DND-41 (cell line): ENCODE data around the gene PRCP.

Experiments
- ATAC-seq: fragments of 200-7000 bp; cut with Tn5 transposase; 3 replicates; pipeline ENCODE4 v1.9.1; 2021; ENCODE audit warnings: low read depth; ENCODE audit not compliant: insufficient read depth
- DNase-seq: peaks from one replicate; pipeline ENCODE4 v3.0.0-alpha.2; 2020
- H2AFZ ChIP-seq: 2 replicates; pipeline ENCODE4 v1.6.0; 2012; ENCODE audit warnings: low read depth, low read length
- H3K27ac ChIP-seq: 2 replicates; pipeline ENCODE4 v1.5.1; 2012; ENCODE audit warnings: low read length, inconsistent platforms
- H3K27me3 ChIP-seq: fragments of 200-600 bp; sonication (generic); 2 replicates; pipeline ENCODE4 v1.6.0; 2012; ENCODE audit warnings: low read length, mild to moderate bottlenecking, inconsistent platforms; ENCODE audit not compliant: insufficient read depth, poor library complexity
- H3K36me3 ChIP-seq: 2 replicates; pipeline ENCODE4 v1.5.1; 2012; ENCODE audit warnings: low read length, inconsistent platforms; ENCODE audit not compliant: insufficient read depth
- H3K4me1 ChIP-seq: 2 replicates; pipeline ENCODE4 v1.5.1; 2012; ENCODE audit warnings: mild to moderate bottlenecking, low read length; ENCODE audit not compliant: insufficient read depth
- H3K4me2 ChIP-seq: 2 replicates; pipeline ENCODE4 v1.6.0; 2012; ENCODE audit warnings: mild to moderate bottlenecking, moderate library complexity, low read length, inconsistent platforms; ENCODE audit not compliant: insufficient read depth
- H3K4me3 ChIP-seq, 2 experiments: fragments of 200-600 bp in 1 of 2; shearing (Covaris generic) in 1 of 2; 2 replicates each; pipeline ENCODE4 v1.5.1; 2012 to 2016; ENCODE audit warnings: inconsistent platforms in 2 of 2, low read length in 2 of 2, mild to moderate bottlenecking in 2 of 2, low read depth in 1 of 2, moderate library complexity in 1 of 2
- H3K79me2 ChIP-seq: 2 replicates; pipeline ENCODE4 v1.6.0; 2012; ENCODE audit warnings: low read length, inconsistent platforms; ENCODE audit not compliant: insufficient read depth
- H3K9ac ChIP-seq: 2 replicates; pipeline ENCODE4 v1.6.0; 2012; ENCODE audit warnings: low read depth, mild to moderate bottlenecking, inconsistent platforms, low read length, moderate library complexity
- H3K9me3 ChIP-seq: 2 replicates; pipeline ENCODE4 v1.5.1; 2012; ENCODE audit warnings: low read length, moderate library complexity, mild to moderate bottlenecking, inconsistent platforms; ENCODE audit not compliant: insufficient read depth, severe bottlenecking
- H4K20me1 ChIP-seq: 2 replicates; pipeline ENCODE4 v1.6.0; 2012; ENCODE audit warnings: low read length; ENCODE audit not compliant: insufficient read depth
- EZH2 ChIP-seq: IDR thresholded peaks from 3 replicates; pipeline ENCODE4 v1.6.1; 2012; ENCODE audit warnings: borderline replicate concordance, low read depth, mild to moderate bottlenecking, moderate library complexity, low read length, inconsistent platforms; ENCODE audit not compliant: severe bottlenecking
- TF ChIP-seq, protein P1 (sequence below): IDR thresholded peaks from 2 replicates; pipeline ENCODE4 v1.5.1; 2012; ENCODE audit warnings: borderline replicate concordance, low read length, moderate library complexity, mild to moderate bottlenecking; ENCODE audit not compliant: poor library complexity, severe bottlenecking; ENCODE audit errors: extremely low read depth

Gene PRCP

DNA sequence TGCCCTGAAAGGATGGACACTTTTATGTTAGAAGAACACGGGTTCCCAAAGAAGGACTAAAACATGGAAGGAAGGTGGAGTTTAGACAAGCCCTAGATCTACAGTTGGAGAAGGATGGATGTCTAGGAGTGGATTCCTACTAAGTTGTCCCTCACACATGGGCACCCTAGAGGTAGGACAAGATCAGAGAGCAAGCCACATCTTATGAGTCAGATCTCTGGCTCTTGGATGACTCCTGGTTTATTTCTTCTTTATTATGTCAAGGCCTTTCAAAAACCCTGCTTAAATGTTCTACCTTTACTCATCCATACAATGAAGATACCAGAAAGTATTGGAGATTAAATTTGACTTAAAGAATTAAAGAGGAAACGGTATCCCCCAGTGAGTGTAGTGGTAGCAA is 34.4 kb downstream of the PRCP start:
- no peak for DNase-seq
- Histone ChIP-seq H2AFZ (no peak overlapping the region), H3K36me3 (no peaks in the 10 kb centered on the region), H3K4me3 (no peak overlapping the region), H3K4me1 (no peaks in the 10 kb centered on the region), H3K9ac (no peak overlapping the region), H3K9me3 (no peaks in the 10 kb centered on the region), H3K79me2 (no peaks in the 10 kb centered on the region), H3K27me3 (peaks cover 4% of the 10 kb centered on the region), H3K4me2 (no peak overlapping the region), H4K20me1 (no peaks in the 10 kb centered on the region), H3K27ac (no peak overlapping the region)
- no peak for ATAC-seq
- TF ChIP-seq EZH2, result no peak
- TF ChIP-seq, protein P1, sequence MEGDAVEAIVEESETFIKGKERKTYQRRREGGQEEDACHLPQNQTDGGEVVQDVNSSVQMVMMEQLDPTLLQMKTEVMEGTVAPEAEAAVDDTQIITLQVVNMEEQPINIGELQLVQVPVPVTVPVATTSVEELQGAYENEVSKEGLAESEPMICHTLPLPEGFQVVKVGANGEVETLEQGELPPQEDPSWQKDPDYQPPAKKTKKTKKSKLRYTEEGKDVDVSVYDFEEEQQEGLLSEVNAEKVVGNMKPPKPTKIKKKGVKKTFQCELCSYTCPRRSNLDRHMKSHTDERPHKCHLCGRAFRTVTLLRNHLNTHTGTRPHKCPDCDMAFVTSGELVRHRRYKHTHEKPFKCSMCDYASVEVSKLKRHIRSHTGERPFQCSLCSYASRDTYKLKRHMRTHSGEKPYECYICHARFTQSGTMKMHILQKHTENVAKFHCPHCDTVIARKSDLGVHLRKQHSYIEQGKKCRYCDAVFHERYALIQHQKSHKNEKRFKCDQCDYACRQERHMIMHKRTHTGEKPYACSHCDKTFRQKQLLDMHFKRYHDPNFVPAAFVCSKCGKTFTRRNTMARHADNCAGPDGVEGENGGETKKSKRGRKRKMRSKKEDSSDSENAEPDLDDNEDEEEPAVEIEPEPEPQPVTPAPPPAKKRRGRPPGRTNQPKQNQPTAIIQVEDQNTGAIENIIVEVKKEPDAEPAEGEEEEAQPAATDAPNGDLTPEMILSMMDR, result no peak

DNA sequence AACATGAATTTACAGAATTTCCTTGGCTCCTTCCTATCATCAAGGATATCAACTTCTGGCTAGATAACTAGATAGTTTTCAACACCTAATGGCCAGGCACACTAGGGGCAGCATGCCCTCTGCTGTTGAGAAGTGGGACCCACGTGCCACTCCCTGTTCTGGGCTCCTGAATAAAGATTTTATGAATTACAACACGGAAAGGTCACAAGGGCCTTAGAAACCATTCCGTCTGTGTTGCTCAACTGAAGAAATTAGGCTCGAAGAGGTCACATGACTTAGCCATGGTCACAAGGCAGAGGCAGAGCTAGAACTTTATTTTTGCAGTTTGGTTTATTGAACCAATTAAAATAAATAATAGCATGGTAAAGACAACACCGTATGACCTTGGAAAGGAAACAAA is 36.0 kb downstream of the PRCP start:
- Histone ChIP-seq H2AFZ (no peak overlapping the region), H3K27ac (no peak overlapping the region)

DNA sequence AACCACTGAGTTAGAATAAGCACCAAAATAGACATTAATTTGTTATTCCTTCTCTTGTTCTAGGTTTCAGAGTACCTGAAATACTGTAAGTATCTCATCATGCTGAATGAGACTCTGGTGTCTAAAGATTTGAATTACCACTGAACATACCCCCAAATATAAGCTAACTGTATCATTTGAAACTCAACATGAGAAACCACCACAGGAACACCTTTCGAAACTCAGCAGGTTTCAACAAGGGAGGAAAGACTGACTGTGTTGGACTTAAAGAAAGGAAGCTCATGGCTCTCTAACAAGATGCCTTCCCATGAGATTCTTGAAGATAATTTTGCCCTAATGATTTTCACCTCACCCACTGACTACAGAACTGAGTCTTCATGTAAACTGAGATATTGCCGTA is 37.0 kb downstream of the PRCP start:
- H3K79me2 ChIP-seq, result no peaks in the 10 kb centered on the region
- H3K27ac ChIP-seq, result no peak overlapping the region
- no peak overlapping the region for H3K4me3 ChIP-seq
- H2AFZ ChIP-seq, result no peak overlapping the region
- ATAC-seq (no peak), DNase-seq (no peak)
- H3K9ac ChIP-seq, result no peak overlapping the region
- H3K4me1 ChIP-seq, result no peaks in the 10 kb centered on the region
- no peaks in the 10 kb centered on the region for H4K20me1 ChIP-seq
- H3K4me2 ChIP-seq, result no peak overlapping the region
- no peak for TF ChIP-seq EZH2
- TF ChIP-seq, protein P1, result no peak
- peaks cover 4% of the 10 kb centered on the region for H3K27me3 ChIP-seq
- no peaks in the 10 kb centered on the region for H3K36me3 ChIP-seq
- no peaks in the 10 kb centered on the region for H3K9me3 ChIP-seq

More for the DNA sequence above, 36.0 kb downstream of the PRCP start:
- H3K4me3 ChIP-seq, result no peak overlapping the region
- no peak for TF ChIP-seq EZH2
- TF ChIP-seq, protein P1, result peak; percentile 51
- ATAC-seq (no peak), DNase-seq (no peak)
- H3K27me3 ChIP-seq, result peaks cover 4% of the 10 kb centered on the region
- no peak overlapping the region for H3K9ac ChIP-seq
- H3K4me2 ChIP-seq, result no peak overlapping the region
- no peaks in the 10 kb centered on the region for H3K4me1 ChIP-seq
- no peaks in the 10 kb centered on the region for H3K9me3 ChIP-seq
- H3K36me3 ChIP-seq, result no peaks in the 10 kb centered on the region
- H3K79me2 ChIP-seq, result no peaks in the 10 kb centered on the region
- no peaks in the 10 kb centered on the region for H4K20me1 ChIP-seq

DNA sequence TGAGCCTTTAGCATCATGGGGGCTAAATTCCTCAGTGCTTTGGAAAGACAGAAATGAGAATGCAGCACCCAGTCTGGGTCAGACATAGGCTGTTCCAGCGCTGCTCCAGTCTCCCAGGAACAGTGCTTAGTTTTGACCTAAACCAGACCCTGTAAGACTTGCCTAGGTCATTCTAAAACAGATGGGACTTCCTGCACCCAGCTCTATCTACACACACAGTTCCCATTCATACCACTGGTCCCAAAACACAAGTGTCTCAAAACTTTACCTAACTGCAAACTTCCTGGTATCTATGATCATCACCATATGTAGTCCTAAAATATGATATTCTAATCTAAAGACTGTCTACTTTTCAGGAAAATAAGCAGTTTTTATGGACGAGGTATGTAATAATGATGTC is 37.9 kb downstream of the PRCP start:
- no peaks in the 10 kb centered on the region for H3K36me3 ChIP-seq
- no peak for DNase-seq
- no peaks in the 10 kb centered on the region for H3K79me2 ChIP-seq
- H3K4me3 ChIP-seq, result no peak overlapping the region
- no peak overlapping the region for H3K27ac ChIP-seq
- no peak overlapping the region for H3K4me2 ChIP-seq
- no peak for TF ChIP-seq EZH2
- TF ChIP-seq, protein P1, result no peak
- no peaks in the 10 kb centered on the region for H4K20me1 ChIP-seq
- no peak for ATAC-seq
- no peak overlapping the region for H2AFZ ChIP-seq
- H3K9me3 ChIP-seq, result no peaks in the 10 kb centered on the region
- peaks cover 4% of the 10 kb centered on the region for H3K27me3 ChIP-seq
- H3K9ac ChIP-seq, result no peak overlapping the region
- H3K4me1 ChIP-seq, result no peaks in the 10 kb centered on the region
